Cerebellar nuclear complex (tissue), 1 donor: ENCODE measurements around the gene MYH9.
"Not testable (repeated sequence)": the region's sequence is repeated elsewhere in the genome, so short reads cannot be mapped to it uniquely, and the experiment has no call there.

ENCODE experiments used
- DNase-seq, 2 experiments: peaks; one replicate each; lab custom pipeline; 2025; lab: John Stamatoyannopoulos, UW

Gene MYH9

GRCh38 chr22:36413022-36413775, 25.4 kb upstream of the MYH9 start:
- DNase-seq = no peak

GRCh38 chr22:36411589-36412258, 24.0 kb upstream of the MYH9 start:
- no peak for DNase-seq

DNA sequence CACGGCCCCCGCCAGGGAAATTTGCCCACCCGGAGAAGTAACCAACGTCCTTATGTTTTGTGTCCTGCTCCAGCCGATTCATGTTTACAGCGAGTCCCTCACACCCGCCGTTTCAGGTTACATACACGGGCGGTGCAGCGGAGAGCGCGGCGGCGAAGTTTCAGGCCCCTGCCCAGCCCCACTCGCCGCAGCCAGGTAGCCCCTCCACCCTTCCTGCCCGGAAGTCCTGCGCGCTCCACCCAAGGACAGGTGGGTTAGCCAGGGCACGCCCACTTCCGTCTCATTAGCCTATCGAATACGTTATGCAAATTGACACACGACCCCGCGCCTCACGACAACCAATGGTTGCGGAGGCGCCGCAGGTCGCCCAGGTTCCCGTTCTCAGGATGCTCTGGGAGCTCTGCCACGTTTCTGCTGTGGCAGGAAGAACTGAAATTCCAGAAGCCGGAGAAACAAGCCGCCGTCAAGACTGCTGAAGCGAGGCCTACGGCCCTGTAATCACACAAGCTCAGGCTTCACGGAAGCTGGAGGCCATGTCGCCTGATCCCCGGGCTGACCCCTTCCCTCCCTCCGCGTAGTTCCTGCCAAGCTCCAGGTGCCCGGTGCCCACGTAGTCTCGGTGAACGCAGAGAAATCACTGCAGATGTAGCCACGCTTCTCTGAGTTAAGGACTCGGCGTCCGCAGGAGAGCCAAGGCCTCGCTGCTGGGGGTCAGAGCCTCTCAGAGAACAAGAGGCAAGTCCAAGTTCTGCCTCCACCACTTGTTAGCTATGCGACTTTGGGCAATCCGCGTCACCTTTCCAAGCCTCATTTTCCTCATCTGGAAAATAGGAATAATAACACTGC, 22.4 kb upstream of the MYH9 start:
- peak; percentile 76 to 86 for DNase-seq

GRCh38 chr22:36409554-36409910, 21.8 kb upstream of the MYH9 start:
- not testable (repeated sequence) for DNase-seq

DNA sequence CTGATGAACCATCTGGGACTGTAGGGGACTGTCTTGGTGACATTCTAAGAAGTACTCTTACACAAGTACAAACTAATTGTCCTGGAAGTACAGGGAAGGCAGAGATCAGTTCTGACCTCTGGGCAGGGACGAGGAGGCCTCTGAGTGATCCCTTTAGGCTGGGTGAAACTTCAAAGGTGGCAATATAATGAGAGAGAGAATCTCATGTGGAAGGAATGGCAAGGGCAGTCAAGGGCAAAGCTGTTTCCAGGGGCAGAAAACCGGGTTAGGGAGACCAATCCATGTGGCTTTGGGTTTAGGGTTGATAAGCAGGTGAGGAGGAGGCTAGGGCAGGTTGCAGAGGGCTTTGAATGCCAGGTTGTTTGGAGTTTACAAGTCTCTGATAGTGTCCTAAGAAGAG, 21.3 kb upstream of the MYH9 start:
- no peak for DNase-seq

DNA sequence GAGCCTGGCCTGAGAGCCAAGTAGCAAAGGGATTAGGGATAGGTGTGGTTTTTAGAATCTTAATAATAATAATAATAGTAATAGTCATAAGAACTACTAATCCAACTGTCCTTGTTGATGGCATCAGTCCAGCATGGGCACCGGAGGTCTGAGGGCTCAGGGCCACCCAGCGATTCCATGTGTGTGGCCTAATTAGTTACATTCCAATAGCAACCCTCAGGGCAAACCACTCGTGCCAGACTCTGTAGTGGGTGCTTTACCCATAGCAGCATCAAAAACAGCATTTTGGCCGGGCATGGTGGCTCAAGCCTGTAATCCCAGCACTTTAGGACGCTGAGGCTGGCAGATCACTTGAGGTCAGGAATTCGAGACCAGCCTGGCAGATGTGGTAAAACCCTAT, 19.0 kb upstream of the MYH9 start:
- no peak for DNase-seq

DNA sequence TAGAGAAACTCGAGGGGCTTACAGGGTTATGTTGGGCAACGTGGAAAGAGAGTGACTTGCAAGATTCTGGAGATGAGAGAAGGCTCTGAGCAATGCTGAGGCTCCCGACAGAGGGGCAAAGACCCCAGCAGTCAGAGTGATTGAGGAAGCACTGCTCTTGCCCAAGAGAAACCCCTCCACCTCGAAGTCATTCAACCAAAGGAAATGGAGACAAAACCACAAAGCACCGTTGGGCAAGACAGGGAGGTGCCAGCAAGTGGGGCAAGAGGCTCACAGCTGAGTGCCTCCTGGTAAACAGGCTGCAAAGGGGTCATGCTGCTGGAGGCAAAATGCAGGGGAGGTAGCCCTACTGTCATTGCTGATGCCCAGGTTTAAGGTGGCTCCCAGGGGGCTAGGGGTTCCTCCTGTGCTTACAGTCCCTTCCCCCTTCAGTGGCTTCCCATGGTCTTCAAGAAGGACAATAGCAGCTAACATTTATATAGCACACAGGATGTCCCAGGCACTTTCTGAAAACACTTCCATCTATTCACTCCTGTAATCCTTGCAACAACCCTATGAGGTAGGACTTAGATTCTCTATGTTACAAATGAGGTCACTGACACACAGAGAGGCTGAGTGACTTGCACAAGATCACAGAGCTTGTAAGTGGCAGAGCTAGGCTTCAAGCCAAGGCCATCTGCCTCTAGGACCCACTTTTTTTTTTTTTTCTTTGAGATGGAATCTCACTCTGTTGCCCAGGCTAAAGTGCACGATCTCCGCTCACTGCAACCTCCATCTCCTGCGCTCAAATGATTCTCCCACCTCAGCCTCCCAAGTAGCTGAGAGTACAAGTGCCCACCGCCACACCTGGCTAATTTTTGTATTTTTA, 18.1 kb upstream of the MYH9 start:
- DNase-seq = no peak

DNA sequence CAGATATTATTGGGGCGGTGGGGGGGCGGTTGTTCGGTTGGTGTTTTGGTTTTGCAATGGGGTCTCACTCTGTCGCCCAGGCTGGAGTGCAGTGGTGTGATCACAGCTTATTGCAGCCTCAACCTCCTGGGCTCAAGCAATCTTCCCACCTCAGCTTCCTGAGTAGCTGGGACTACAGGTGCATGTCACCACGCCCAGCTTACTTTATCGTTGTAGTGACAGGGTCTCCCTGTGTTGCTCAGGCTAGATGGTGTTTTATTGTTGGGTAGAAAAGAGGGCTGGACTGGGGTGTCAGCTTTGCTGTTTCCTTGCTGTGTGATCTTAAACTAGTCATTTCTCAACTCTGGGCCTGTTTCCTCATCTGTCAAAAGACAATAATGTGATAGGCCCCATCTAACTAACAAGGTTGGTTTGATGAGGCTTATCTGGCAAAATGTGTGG, 17.5 kb upstream of the MYH9 start:
- DNase-seq = no peak

DNA sequence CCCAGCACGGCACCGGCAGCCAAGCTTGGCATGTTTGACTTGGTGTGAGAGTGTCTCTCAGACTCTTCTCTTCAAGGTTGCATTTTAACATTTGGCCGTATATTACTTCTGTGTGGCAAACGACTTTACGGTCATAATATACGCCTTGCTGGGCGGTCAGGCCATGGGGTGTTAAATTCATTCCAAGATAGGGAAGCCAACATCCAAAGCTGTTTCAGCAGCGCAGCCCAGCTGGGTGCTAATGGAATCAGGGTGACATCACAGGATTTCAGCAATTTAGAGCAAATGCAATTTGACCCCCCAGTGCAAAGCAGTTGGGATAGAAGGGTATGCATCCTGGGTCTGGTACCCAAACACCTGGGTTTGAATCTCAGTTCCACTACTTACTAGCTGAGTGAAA, 16.7 kb upstream of the MYH9 start:
- no peak for DNase-seq

DNA sequence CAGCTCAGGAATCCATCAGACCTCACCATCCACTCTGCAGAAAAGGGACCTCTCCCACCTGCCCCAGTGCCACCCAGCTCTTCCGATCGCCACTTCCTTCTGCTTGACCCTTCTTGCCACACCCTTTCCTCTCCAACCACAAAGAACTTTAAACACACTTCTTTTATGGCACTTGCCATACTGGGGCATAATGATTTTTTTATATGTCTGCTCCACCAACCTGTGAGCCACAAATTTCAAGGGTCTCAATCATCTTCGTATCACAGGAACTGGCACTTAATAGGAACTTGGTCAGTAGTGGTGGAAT, 11.7 kb upstream of the MYH9 start:
- no peak for DNase-seq

DNA sequence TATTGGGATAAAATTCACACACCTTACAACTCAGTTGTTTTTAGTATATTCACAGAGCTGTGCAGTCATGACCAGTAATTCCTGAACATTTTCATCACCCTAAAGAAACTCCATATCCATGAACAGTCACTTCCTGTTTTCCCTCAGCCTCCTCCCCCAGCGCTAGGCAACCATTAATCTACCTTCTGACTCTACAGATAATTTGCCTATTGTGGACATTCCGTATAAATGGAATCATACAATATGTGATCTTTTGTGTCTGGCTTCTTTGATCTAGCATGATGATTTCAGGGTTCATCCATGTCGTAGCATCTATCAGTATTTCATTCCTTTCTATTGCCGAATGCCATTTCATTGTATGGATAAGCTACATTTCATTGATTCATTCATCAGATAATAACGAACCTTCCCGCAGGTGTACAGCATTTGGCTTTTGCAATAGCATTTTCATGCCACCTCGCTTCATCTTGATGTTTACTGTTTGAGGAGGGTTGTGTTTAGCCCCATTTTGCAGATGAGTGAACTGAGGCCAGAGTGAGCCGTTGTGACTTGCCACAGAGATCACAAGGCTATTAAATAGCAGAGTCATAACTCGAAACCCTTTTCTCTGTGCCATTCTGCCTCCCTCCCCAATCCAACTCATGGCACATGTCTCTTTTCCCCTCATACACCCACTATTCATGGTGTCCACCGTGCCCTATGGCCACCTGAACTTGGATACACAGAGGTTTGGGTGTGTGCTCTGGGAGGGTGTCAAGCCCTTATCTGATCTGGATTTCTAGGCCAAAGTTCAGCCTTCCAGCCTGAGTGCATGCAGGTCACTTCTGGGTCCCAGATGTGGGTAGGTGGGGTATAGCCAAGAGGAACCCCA, 11.1 kb upstream of the MYH9 start:
- DNase-seq = no peak

DNA sequence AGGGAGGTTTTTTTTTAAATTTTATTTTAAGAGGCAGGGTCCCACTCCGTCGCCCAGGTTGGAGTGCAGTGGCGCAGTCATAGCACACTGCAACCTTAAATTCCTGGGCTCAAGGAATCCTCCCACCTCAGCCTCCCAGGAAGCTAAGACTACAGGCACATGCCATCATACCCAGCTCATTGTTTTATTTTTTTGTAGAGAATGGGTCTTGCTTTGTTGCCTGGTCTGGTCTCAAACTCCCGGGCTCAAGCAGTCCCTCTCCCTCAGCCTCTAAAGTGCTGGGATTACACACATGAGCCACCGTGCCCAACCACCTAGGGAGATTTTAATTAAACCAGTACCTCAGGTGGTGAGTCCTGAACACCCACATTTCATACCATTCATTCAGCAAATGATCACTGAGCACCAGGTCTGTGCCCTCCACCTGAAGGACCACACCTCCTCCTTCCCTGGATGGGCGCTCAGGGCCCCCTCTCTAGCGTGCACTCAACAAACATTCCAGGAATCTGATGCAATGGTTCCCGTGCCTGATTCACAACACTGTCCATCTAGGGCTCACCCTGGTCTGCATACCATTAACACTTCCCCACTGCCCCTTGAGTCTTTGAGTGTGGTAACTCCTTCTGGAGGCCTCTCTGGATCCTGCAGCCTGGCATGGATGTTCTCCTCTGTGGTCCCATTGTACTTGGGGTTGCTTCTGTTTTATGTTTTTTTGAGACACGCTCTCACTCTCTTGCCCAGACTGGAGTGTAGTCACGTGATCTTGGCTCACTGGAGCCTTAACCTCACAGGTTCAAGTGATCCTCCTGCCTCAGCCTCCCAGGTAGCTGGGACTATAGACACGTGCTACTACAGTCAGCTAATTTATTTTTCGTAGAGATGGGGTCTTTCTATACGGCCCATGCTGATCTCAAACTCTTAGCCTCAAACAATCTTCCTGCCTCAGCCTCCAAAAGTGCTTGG, 9.6 kb upstream of the MYH9 start:
- no peak for DNase-seq

DNA sequence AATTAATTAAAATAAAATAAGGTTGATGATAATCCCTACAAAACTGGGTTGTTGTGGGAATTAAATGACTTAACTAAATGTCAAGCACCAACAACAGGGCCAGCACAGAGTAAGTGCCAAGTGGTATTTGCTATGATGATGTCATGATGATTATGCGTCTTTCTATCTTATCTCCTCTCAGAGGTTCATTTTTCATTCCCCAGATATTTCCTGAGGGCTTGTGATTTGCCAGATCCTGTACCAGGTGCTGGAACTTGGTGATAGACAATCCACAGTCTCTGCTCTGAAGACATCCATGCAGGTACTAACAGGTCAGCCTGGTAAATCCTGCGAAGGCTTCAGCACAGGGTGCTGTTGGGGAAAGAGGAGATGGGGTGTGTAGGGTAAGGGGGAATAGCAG, 8.1 kb upstream of the MYH9 start:
- DNase-seq = no peak

- no peak for DNase-seq
Observed at GRCh38 chr22:36395055-36395849, 7.5 kb upstream of the MYH9 start.

GRCh38 chr22:36391638-36392037, 3.9 kb upstream of the MYH9 start:
- DNase-seq = no peak

DNA sequence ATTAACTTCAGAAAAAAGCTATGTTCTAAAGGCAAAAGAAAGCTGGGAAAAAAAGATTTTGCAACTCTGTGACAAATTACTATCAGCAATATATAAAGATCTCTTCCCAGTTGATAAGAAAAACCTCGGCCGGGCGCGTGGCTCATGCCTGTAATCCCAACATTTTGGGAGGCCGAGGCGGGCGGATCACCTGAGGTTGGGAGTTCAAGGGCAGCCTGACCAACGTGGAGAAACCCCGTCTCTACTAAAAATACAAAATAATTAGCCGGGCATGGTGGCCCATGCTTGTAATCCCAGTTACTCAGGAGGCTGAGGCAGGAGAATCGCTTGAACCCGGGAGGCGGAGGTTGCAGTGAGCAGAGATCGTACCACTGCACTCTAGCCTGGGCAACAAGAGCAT, 1.4 kb upstream of the MYH9 start:
- not testable (repeated sequence) for DNase-seq

DNA sequence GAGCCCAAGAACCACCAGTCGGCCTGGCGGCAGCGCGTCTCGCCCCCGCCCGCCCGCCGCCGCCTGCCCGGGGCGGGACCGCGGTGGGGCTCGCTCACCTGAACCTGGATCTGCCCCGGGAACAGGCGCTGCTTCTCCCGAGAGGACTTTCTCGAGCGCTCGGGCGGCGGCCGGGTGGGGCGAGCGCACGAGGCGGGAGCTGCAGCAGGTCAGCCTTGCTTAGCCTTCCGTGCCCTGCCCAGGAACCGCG, 133 bp downstream of the MYH9 start:
- no peak for DNase-seq

DNA sequence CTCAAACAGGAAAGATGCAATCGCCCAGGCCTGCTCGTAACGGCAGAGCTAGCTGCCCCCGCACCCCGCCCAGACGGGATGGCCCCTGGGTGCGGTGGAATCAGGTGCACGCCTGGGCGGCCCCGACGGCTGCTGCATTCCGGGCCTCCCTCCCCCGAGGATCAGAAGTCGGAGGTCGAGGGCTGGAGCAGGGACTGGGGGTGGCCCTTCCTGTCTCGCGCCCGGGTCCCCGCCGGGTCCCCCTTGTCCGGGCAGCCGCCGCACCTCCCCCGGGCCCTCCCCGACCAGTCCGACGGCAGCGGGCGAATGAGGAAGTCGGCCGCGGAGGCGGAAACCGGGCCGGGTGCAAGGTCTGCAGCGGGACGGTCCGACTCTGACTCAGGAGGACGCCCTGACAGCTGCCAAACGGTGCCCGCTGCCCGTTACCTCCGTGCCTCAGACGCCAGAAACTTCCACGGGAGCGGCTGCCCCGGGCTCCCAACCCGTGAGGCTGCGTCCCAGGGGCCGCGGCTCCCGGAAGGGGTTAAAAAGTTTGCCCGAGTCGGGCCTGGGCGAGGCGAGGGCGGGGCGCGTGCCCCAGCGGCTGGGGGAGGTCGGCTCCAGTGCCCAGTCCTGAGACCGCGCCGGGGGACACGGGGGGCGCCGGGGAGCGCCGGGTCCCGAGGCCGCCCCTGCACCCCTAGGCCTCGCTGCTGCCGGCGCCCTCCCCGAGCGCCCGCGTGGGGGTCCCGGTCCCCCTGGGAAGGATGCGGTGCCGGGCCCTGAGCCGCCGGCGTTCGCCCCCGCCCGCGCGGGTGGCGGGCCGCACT, 663 bp downstream of the MYH9 start:
- no peak for DNase-seq
